Caco-2 (cell line): Measurements from ENCODE around the gene HSF5. TPM values are rescaled to one million over a fixed set of nuclear protein-coding genes. Genes with fewer than 3 reads are reported as not detected.
"Not testable (repeated sequence)": the region's sequence is repeated elsewhere in the genome, so short reads cannot be mapped to it uniquely, and the experiment has no call there.

Experiments used
- BruUV-seq: library from RNA; stranded (reverse); fragments of 400-500 nt; replicated peaks from 2 replicates; lab custom pipeline; 2021; lab: Mats Ljungman, UMichigan
- CTCF ChIA-PET: fragments of 300-600 bp; sonication (Branson Sonifier 250); formaldehyde crosslinking; loops from one replicate; lab custom pipeline; 2022; ENCODE audit warnings: antibody characterized with exemption; lab: Charles Lee
- POLR2A ChIA-PET: fragments of 300-600 bp; sonication (Branson Sonifier 250); formaldehyde crosslinking; loops from one replicate; lab custom pipeline; 2022; ENCODE audit warnings: antibody characterized with exemption; lab: Charles Lee
- DNase-seq, 2 experiments: peaks; one replicate each; pipeline versions ENCODE4 v3.0.0 to v3.0.0-alpha.2; 2020 to 2022
- H3K27me3 ChIP-seq: replicated peaks from 2 replicates; pipeline ENCODE4 v1.6.0; 2011; ENCODE audit warnings: low read length; ENCODE audit not compliant: control insufficient read depth, insufficient read depth
- H3K36me3 ChIP-seq: 2 replicates; pipeline ENCODE4 v1.5.1; 2011; ENCODE audit warnings: low read length; ENCODE audit not compliant: control insufficient read depth, insufficient read depth
- H3K4me1 ChIP-seq: fragments of 250-450 bp; sonication (Bioruptor Pico); 2 replicates; pipeline ENCODE4 v1.5.1; 2020; ENCODE audit warnings: mild to moderate bottlenecking
- H3K4me3 ChIP-seq: 2 replicates; pipeline ENCODE4 v1.5.1; 2011; ENCODE audit warnings: low read depth, mild to moderate bottlenecking, control low read depth, low read length
- H3K9me3 ChIP-seq: fragments of 250-450 bp; sonication (Bioruptor Pico); 2 replicates; pipeline ENCODE4 v1.5.1; 2020; ENCODE audit warnings: mild to moderate bottlenecking, moderate library complexity
- H3K27ac Mint-ChIP-seq: one replicate; pipeline ENCODE4 v1.8.0; 2022; ENCODE audit warnings: mixed read lengths; ENCODE audit not compliant: unreplicated experiment
- H3K27me3 Mint-ChIP-seq: one replicate; pipeline ENCODE4 v1.8.0; 2022; ENCODE audit warnings: mixed read lengths; ENCODE audit not compliant: insufficient read depth, unreplicated experiment
- H3K36me3 Mint-ChIP-seq: one replicate; pipeline ENCODE4 v1.8.0; 2022; ENCODE audit warnings: mild to moderate bottlenecking, mixed read lengths; ENCODE audit not compliant: insufficient read depth, unreplicated experiment
- H3K4me1 Mint-ChIP-seq: one replicate; pipeline ENCODE4 v1.8.0; 2022; ENCODE audit warnings: low read depth, mixed read lengths; ENCODE audit not compliant: unreplicated experiment
- H3K4me3 Mint-ChIP-seq: one replicate; pipeline ENCODE4 v1.8.0; 2022; ENCODE audit warnings: mild to moderate bottlenecking, moderate library complexity, mixed read lengths; ENCODE audit not compliant: unreplicated experiment
- H3K9me3 Mint-ChIP-seq: one replicate; pipeline ENCODE4 v1.8.0; 2022; ENCODE audit warnings: mixed read lengths; ENCODE audit not compliant: unreplicated experiment
- CTCF ChIP-seq, 2 experiments: fragments of 200-600 bp in 1 of 2; IDR thresholded peaks; 1 replicate in 1 of 2; 2 replicates in 1 of 2; pipeline versions ENCODE4 v1.5.1 to v1.8.0; 2011 to 2022; ENCODE audit warnings: antibody characterized with exemption in 1 of 2, control low read depth in 1 of 2, inconsistent platforms in 1 of 2, low read depth in 1 of 2, low read length in 1 of 2, mild to moderate bottlenecking in 1 of 2, moderate library complexity in 1 of 2; ENCODE audit not compliant: insufficient read depth in 1 of 2, severe bottlenecking in 1 of 2, unreplicated experiment in 1 of 2
- intact Hi-C: fragments of 100-400 bp; cut with micrococcal nuclease; formaldehyde crosslinking; loops from one replicate; pipeline ENCODE4 v1.10.0; 2022; ENCODE audit not compliant: unreplicated experiment
- total RNA-seq: library from RNA; stranded (reverse); gene quantifications from 2 replicates; pipeline ENCODE4 v1.2.3, GENCODE V29; 2022

The HSF5 gene
- total RNA-seq, 1 experiment from 2014 or later: 0.98 TPM

GRCh38 chr17:58506354-58507080 is 18.3 kb upstream of the HSF5 start:
- no peak for DNase-seq
- Mint-ChIP-seq H3K9me3 (no peaks in the 10 kb centered on the region), H3K4me1 (peaks cover 2% of the 10 kb centered on the region), H3K27ac (no peak overlapping the region), H3K36me3 (peaks cover 76% of the 10 kb centered on the region), H3K27me3 (no peaks in the 10 kb centered on the region), H3K4me3 (no peak overlapping the region)
- H3K36me3 ChIP-seq: peaks cover 15% of the 10 kb centered on the region
- BruUV-seq: no TSS peak
- H3K9me3 ChIP-seq: no peaks in the 10 kb centered on the region
- no peaks in the 10 kb centered on the region for H3K27me3 ChIP-seq
- POLR2A ChIA-PET: no interaction called here
- no peak for TF ChIP-seq CTCF (IDR thresholded peaks at IDR 0.05; ENCODE audit: insufficient read depth in 1 of 2, low read depth in 1 of 2, low read length in 1 of 2, severe bottlenecking in 1 of 2, unreplicated experiment in 1 of 2)
- intact Hi-C loops: no loop called here
- CTCF ChIA-PET: no interaction called here
- H3K4me3 ChIP-seq: no peak overlapping the region
- no peaks in the 10 kb centered on the region for H3K4me1 ChIP-seq

- Histone ChIP-seq H3K27me3 (no peaks in the 10 kb centered on the region), H3K9me3 (no peaks in the 10 kb centered on the region), H3K4me1 (no peaks in the 10 kb centered on the region), H3K36me3 (peaks cover 12% of the 10 kb centered on the region), H3K4me3 (no peak overlapping the region)
- Mint-ChIP-seq H3K36me3 (peaks cover 65% of the 10 kb centered on the region), H3K4me3 (no peak overlapping the region), H3K27me3 (no peaks in the 10 kb centered on the region), H3K4me1 (no peaks in the 10 kb centered on the region), H3K27ac (no peak overlapping the region), H3K9me3 (no peaks in the 10 kb centered on the region)
- no peak for TF ChIP-seq CTCF (IDR thresholded peaks at IDR 0.05; ENCODE audit: insufficient read depth in 1 of 2, low read depth in 1 of 2, low read length in 1 of 2, severe bottlenecking in 1 of 2, unreplicated experiment in 1 of 2)
- ChIA-PET POLR2A (no interaction called here), CTCF (no interaction called here)
- DNase-seq: peak in 1 of 2 experiments; percentile 2
- intact Hi-C loops: no loop called here
- no TSS peak for BruUV-seq
Observed at GRCh38 chr17:58504826-58505351, 16.7 kb upstream of the HSF5 start.

- Mint-ChIP-seq H3K4me3 (no peak overlapping the region), H3K36me3 (peaks cover 71% of the 10 kb centered on the region), H3K4me1 (peaks cover 9% of the 10 kb centered on the region), H3K27ac (no peak overlapping the region), H3K27me3 (no peaks in the 10 kb centered on the region), H3K9me3 (no peaks in the 10 kb centered on the region)
- DNase-seq: peak in 1 of 2 experiments; percentile 5
- H3K36me3 ChIP-seq: peaks cover 12% of the 10 kb centered on the region
- intact Hi-C loops: no loop called here
- ChIA-PET POLR2A (no interaction called here), CTCF (no interaction called here)
- H3K4me3 ChIP-seq: no peak overlapping the region
- H3K27me3 ChIP-seq: no peaks in the 10 kb centered on the region
- H3K9me3 ChIP-seq: no peaks in the 10 kb centered on the region
- no TSS peak for BruUV-seq
- H3K4me1 ChIP-seq: 0 out of 2 replicates have a peak, but pooled peaks cover 1% of the 10 kb centered on the region
- TF ChIP-seq CTCF (IDR thresholded peaks at IDR 0.05; ENCODE audit: insufficient read depth in 1 of 2, low read depth in 1 of 2, low read length in 1 of 2, severe bottlenecking in 1 of 2, unreplicated experiment in 1 of 2): no peak
Observed at GRCh38 chr17:58503866-58504265, 15.7 kb upstream of the HSF5 start.

GRCh38 chr17:58503134-58503533 is 14.9 kb upstream of the HSF5 start:
- H3K9me3 ChIP-seq, H3K27ac Mint-ChIP-seq, H3K4me1 ChIP-seq, H3K27me3 ChIP-seq, H3K27me3 Mint-ChIP-seq, POLR2A ChIA-PET, CTCF ChIA-PET, H3K9me3 Mint-ChIP-seq, intact Hi-C loops, H3K4me3 Mint-ChIP-seq, BruUV-seq, H3K36me3 ChIP-seq, H3K4me3 ChIP-seq, DNase-seq: not testable (repeated sequence)
- H3K36me3 Mint-ChIP-seq: peaks cover 73% of the 10 kb centered on the region
- H3K4me1 Mint-ChIP-seq: peaks cover 16% of the 10 kb centered on the region
